ENCODE data around the gene RNU6-8.

GRCh38 chr14:32206552-32206951 lies 3.5 kb upstream of the RNU6-8 start:
- no peak for TF ChIP-seq CTCF (conservative IDR thresholded peaks at IDR 0.05; ENCODE audit: low read length)
- TF ChIP-seq EZH2phosphoT487 (IDR thresholded peaks at IDR 0.05; ENCODE audit: borderline replicate concordance), result no peak
